ENCODE measurements around the gene SET.

SET gene

GRCh38 chr9:128732576-128732975, 43.6 kb downstream of the SET start:
- DNase-seq: no peak

DNA sequence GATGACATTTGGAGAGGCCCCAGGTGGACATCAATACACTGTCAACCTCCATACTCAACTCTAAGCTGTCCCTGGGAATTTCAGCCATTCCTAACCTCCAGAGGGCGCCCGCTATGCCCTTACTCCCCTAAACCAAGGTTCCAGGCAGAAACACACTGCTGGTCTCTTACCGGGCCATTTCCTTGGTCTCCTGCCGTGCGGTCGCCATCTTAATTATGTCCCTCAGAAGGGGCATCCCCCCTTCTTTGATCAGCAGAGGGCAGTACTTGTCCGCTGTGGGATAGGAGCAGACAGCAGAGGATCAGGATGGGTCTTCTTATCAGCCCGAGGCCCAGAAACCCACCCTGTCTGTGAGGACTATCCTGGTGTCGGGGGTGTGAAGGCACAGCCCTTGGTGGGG, 44.2 kb downstream of the SET start:
- peak; percentile 18 for DNase-seq

DNA sequence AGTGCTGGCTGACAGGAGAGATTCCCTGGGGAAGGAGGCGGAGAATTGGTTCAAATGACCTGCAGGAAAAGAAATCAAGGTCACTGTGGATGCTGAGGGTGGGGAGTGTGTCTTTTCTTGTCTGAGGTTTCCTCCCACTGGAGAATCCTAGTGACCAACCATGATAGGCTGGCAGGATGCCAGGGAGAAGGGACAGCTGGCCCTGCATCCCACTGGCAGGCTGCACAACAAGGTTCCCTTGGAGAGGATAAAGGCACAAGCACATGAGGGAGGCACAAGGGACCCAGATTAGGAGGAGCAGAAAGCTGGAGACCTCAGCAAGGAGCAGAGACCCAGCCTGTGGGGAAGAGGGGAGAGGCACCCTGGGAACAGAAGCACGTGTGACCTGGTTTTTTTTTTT, 46.4 kb downstream of the SET start:
- DNase-seq: no peak

GRCh38 chr9:128742401-128742800, 53.4 kb downstream of the SET start:
- no peak for DNase-seq

GRCh38 chr9:128743421-128743820, 54.4 kb downstream of the SET start:
- no peak for DNase-seq

Measured in NCI-H2029 treated with DMSO at 0.1 percent for 48 hours (cell line).